ENCODE measurements around the gene BACE2. TPM values are rescaled to one million over a fixed set of nuclear protein-coding genes. Genes with fewer than 3 reads are reported as not detected.

The BACE2 gene
- total and polyA plus RNA-seq, 11 donors: 3.8 to 30.3 (median 15.6) TPM

DNA sequence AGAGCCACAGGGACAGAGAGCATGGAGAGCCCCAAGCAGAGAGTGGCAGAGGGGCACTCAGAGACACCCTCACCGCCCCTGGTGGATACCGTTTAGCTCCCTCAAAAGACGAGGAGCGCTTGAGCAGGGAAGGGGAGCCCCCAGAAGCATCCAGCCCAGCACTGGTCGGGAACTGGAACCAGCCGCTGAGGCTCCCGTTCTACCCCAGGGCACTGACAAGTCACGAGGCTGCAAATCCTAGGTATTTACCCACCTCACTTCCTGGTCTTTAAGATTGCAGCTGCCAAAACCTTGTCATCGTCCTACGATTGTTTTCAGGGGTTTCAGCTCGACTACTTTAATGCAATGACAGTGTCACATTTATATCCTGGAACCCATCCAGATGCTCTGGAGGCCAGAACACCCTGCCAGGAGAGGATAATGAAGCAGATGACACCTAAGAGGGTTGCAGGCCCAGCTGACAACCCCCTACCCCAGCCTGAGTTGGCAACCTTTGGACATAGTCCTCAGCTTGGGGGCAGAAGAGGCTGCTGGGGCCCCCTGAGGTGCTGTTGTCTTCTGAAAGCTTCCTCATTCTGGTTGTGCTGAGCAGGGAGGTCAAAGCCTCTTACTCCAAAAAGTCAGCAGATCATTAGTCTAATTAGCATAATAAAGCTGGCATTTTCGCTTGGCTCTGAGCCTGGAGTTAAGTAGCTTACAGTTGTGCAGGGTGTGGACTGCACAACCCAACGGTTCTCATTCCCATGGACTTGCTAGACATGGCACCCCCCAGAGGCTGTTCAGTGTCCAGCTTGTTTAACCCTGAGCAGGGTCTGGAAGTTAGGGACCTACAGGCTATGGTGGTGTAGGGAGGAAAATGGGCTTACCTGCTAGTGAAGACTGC is 20.6 kb upstream of the BACE2 start:
- no peak for DNase-seq
- Histone ChIP-seq H3K4me1 (peaks cover 0 to 5% (median 0%) of the 10 kb centered on the region in 12 donors), H3K27ac (no peak overlapping the region), H3K27me3 (peaks cover 0 to 14% (median 0%) of the 10 kb centered on the region in 9 donors), H3K36me3 (no peaks in the 10 kb centered on the region), H3K9me3 (peaks cover 0 to 7% (median 0%) of the 10 kb centered on the region in 12 donors), H3K4me3 (no peak overlapping the region)
- no peak for ATAC-seq
- intact Hi-C loops (cut with DNase I): no loop called here
- WGBS, 4 donors: 40 to 63% (median 60%) methylated on average over 11 to 13 of the region's 13 CpGs
- TF ChIP-seq CTCF (IDR thresholded peaks at IDR 0.05) (no peak), POLR2A (IDR thresholded peaks at IDR 0.05) (no peak)

- H3K4me1 ChIP-seq: peaks cover 0 to 5% (median 0%) of the 10 kb centered on the region in 12 donors
- no peak overlapping the region for H3K4me3 ChIP-seq
- intact Hi-C loops (cut with DNase I): no loop called here
- H3K9me3 ChIP-seq: peaks cover 0 to 12% (median 0%) of the 10 kb centered on the region in 12 donors
- TF ChIP-seq CTCF (IDR thresholded peaks at IDR 0.05): no peak
- H3K27me3 ChIP-seq: peaks cover 0 to 14% (median 0%) of the 10 kb centered on the region in 9 donors
- no peaks in the 10 kb centered on the region for H3K36me3 ChIP-seq
- H3K27ac ChIP-seq: no peak overlapping the region
- WGBS, 4 donors: 58 to 70% (median 68%) methylated on average over 6 of the region's 6 CpGs
- ATAC-seq (no peak), DNase-seq (no peak)
Observed at GRCh38 chr21:41147979-41148355, 20.0 kb upstream of the BACE2 start.

DNA sequence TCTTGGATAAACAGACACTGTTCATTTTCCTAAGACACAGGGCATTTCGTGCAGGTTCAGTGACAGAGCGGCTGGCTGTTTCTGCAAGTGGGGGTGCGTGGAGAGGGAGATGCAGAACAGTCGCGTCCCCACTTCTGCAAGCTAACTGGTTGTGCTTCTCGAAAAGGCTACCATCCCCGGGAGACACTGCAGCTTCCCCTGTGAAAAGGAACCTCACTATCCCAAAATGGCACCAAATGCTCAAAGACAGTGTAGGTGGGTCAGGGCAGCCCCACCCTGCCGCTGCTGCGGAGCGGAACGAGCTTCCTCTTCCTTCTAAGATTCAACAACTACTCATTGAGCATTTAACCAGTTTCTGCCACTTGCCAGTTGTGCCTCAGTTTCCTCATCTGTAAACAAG is 19.2 kb upstream of the BACE2 start:
- intact Hi-C loops (cut with DNase I): no loop called here
- Histone ChIP-seq H3K27me3 (peaks cover 0 to 14% (median 0%) of the 10 kb centered on the region in 9 donors), H3K4me1 (peaks cover 0 to 5% (median 0%) of the 10 kb centered on the region in 12 donors), H3K9me3 (peaks cover 0 to 12% (median 0%) of the 10 kb centered on the region in 12 donors), H3K27ac (no peak overlapping the region), H3K36me3 (no peaks in the 10 kb centered on the region), H3K4me3 (no peak overlapping the region)
- TF ChIP-seq CTCF (IDR thresholded peaks at IDR 0.05): no peak
- no peak for TF ChIP-seq POLR2A (IDR thresholded peaks at IDR 0.05)
- WGBS, 4 donors: 89 to 95% (median 90%) methylated on average over 11 of the region's 11 CpGs
- DNase-seq (no peak), ATAC-seq (no peak)

DNA sequence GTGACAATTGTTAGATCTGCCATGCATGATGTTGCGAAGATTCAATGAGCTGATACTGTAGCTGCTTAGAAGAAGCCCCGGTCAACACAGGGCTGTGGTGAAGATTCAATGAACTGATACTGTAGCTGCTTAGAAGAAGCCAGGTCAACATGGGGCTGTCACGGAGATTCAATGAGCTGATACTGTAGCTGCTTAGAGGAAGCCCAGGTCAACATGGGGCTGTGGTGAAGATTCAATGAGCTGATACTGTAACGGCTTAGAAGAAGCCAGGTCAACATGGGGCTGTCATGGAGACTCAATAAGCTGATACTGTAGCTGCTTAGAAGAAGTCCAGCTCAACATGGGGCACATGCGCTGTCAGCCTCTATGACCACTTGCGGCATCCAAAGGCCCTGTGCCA is 18.8 kb upstream of the BACE2 start:
- intact Hi-C loops (cut with DNase I): no loop called here
- TF ChIP-seq CTCF (IDR thresholded peaks at IDR 0.05) (no peak), POLR2A (IDR thresholded peaks at IDR 0.05) (no peak)
- 77 to 88% (median 80%) methylated on average over 6 of the region's 6 CpGs for WGBS, 4 donors

More for the DNA sequence above, 18.8 kb upstream of the BACE2 start:
- Histone ChIP-seq H3K27me3 (peaks cover 0 to 14% (median 0%) of the 10 kb centered on the region in 9 donors), H3K4me1 (peaks cover 0 to 5% (median 0%) of the 10 kb centered on the region in 12 donors), H3K9me3 (peaks cover 0 to 12% (median 0%) of the 10 kb centered on the region in 12 donors), H3K4me3 (no peak overlapping the region), H3K36me3 (no peaks in the 10 kb centered on the region), H3K27ac (no peak overlapping the region)
- ATAC-seq (no peak), DNase-seq (no peak)
